Hepatocyte (in vitro differentiated cells): ENCODE data around the gene MYRIP.

Source experiments
- CTCF ChIP-seq: fragments of 200-600 bp; sonication (generic); IDR thresholded peaks from 2 replicates; pipeline ENCODE4 v1.5.1; 2016; ENCODE audit warnings: antibody characterized with exemption, mild to moderate bottlenecking; ENCODE audit not compliant: poor library complexity
- EZH2 ChIP-seq: fragments of 200-600 bp; sonication (generic); IDR thresholded peaks from 2 replicates; pipeline ENCODE4 v1.6.1; 2016; ENCODE audit warnings: antibody characterized with exemption, mild to moderate bottlenecking, borderline replicate concordance
- EZH2phosphoT487 ChIP-seq: fragments of 200-600 bp; sonication (generic); IDR thresholded peaks from one replicate; pipeline ENCODE4 v1.6.1; 2018; ENCODE audit warnings: antibody characterized with exemption, mild to moderate bottlenecking, low read depth, moderate library complexity; ENCODE audit not compliant: unreplicated experiment, severe bottlenecking

GRCh38 chr3:40189118-40189517 lies 379.7 kb downstream of the MYRIP start:
- TF ChIP-seq CTCF (no peak), EZH2 (no peak), EZH2phosphoT487 (no peak)
